Ovary (tissue), 3 donors: Measurements from ENCODE around the gene SNX25.

Experiments
- EP300 ChIP-seq: sonication (generic); formaldehyde crosslinking; IDR thresholded peaks from one replicate; pipeline ENCODE4 v1.6.1; 2017; ENCODE audit warnings: antibody characterized with exemption
- POLR2A ChIP-seq: fragments of 450-650 bp; IDR thresholded peaks from one replicate; pipeline ENCODE4 v1.6.1; 2017; ENCODE audit warnings: antibody characterized with exemption, mild to moderate bottlenecking, moderate library complexity
- TF ChIP-seq, protein P1 (sequence below), 3 donors: fragments of 450-650 bp in 2 of 3; fragments of 200-600 bp in 1 of 3; IDR thresholded peaks; one replicate each; pipeline versions ENCODE4 v1.5.1 to v1.8.0; 2016 to 2022; ENCODE audit warnings: antibody characterized with exemption in 3 of 3, mild to moderate bottlenecking in 1 of 3
- donor health status: DM: no; HTN: no; CAD: no.

DNA sequence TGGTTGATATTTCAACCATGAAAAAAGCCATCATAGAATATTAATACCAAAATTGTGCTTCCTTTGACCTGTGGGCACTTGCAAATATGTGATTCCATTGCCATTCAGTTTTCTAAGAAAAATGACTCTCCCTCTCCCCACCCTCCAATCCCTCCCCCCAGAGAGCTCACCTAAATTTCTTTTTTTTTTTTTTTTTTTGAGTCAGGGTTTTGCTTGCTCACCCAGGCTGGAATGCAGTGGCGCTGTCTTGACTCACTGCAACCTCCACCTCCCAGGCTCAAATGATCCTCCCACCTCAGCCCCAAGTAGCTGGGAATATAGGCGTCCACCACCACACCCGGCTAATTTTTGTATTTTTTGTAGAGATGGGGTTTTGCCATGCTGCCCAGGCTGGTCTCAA, 47.0 kb downstream of the SNX25 start:
- TF ChIP-seq, protein P1, sequence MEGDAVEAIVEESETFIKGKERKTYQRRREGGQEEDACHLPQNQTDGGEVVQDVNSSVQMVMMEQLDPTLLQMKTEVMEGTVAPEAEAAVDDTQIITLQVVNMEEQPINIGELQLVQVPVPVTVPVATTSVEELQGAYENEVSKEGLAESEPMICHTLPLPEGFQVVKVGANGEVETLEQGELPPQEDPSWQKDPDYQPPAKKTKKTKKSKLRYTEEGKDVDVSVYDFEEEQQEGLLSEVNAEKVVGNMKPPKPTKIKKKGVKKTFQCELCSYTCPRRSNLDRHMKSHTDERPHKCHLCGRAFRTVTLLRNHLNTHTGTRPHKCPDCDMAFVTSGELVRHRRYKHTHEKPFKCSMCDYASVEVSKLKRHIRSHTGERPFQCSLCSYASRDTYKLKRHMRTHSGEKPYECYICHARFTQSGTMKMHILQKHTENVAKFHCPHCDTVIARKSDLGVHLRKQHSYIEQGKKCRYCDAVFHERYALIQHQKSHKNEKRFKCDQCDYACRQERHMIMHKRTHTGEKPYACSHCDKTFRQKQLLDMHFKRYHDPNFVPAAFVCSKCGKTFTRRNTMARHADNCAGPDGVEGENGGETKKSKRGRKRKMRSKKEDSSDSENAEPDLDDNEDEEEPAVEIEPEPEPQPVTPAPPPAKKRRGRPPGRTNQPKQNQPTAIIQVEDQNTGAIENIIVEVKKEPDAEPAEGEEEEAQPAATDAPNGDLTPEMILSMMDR (IDR thresholded peaks at IDR 0.05) = no peak
- TF ChIP-seq POLR2A (no peak), EP300 (no peak)
